Fibroblast of the aortic adventitia (primary cell): ENCODE results near the gene CALU. TPM values are rescaled to one million over a fixed set of nuclear protein-coding genes. Genes with fewer than 3 reads are reported as not detected.

Experiments used
- DNase-seq: peaks from one replicate; pipeline ENCODE4 v3.0.0-alpha.2; 2010; ENCODE audit warnings: low read depth
- H3K4me3 ChIP-seq: 2 replicates; pipeline ENCODE4 v1.5.1; 2011; ENCODE audit warnings: low read depth, mild to moderate bottlenecking, control low read depth, low read length, moderate library complexity
- total RNA-seq: library from RNA; depleted of rRNA; stranded (reverse); fragments of >200 nt; gene quantifications from 2 replicates; pipeline ENCODE4 v1.2.3, GENCODE V29; 2012; ENCODE audit warnings: low replicate concordance
- TF ChIP-seq, protein P1 (sequence below): IDR thresholded peaks from 2 replicates; pipeline ENCODE4 v1.5.1; 2011; ENCODE audit warnings: mild to moderate bottlenecking, low read length, control low read depth, inconsistent platforms; ENCODE audit not compliant: insufficient read depth

The CALU gene
- total RNA-seq, 1 donor, result 624 TPM

DNA sequence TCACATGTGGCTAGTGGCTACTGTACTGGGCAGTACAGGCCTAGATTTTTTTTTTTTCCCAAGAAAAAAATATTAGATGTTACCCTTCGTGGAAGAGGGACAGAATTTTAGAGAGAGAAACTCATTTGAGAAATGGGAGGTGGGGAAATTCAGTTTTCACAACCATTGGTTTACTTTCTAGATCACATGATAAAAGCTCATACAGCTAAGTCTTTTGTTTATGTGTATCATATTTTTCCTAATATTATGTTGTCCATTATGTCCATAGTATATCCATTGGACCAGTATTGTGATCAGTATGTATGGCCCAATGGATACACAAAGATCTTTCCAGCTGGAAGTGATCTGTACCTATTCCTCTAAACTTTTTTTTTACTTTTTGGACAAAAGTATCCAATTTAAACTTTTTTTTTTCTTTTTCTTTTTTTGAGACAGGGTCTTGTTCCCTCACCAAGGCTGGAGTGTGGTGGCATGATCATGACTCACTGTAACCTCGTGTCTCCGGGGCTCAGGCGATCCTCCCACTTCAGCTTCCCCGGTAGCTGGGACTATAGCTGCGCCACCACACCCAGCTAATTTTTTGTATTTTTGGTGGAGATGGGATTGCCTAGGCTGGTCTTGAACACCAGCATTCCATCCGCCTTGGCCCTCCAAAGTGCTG, 4.1 kb downstream of the CALU start:
- H3K4me3 ChIP-seq, result no peak overlapping the region
- TF ChIP-seq, protein P1, sequence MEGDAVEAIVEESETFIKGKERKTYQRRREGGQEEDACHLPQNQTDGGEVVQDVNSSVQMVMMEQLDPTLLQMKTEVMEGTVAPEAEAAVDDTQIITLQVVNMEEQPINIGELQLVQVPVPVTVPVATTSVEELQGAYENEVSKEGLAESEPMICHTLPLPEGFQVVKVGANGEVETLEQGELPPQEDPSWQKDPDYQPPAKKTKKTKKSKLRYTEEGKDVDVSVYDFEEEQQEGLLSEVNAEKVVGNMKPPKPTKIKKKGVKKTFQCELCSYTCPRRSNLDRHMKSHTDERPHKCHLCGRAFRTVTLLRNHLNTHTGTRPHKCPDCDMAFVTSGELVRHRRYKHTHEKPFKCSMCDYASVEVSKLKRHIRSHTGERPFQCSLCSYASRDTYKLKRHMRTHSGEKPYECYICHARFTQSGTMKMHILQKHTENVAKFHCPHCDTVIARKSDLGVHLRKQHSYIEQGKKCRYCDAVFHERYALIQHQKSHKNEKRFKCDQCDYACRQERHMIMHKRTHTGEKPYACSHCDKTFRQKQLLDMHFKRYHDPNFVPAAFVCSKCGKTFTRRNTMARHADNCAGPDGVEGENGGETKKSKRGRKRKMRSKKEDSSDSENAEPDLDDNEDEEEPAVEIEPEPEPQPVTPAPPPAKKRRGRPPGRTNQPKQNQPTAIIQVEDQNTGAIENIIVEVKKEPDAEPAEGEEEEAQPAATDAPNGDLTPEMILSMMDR, result no peak
- peak; percentile 22 for DNase-seq

DNA sequence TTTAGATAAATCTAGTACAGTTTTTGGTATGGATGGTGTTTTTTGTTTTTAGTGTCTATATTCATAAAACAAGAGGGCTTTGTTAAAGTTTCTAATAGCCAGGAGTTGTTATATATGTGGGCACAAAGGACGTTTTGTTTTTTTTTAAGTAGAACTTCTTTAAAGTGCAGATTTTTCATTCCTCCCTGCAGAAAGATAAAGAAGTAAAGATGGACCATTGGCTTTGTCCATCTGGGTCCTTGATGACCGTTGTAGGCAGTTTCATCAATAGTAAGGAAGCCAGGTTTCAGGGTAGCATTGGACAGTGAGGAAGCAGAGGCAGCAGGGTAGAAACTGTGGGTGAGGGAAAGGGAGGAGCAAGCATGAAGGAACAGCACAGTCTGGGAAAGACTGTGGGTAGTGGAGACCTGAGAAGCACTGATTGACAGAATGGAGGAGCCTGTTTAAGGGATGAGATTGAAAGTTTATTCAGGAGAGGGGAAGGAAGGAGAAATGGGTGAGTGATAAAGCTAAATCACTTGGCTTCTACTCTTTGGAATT, 5.3 kb downstream of the CALU start:
- no peak for DNase-seq
- no peak overlapping the region for H3K4me3 ChIP-seq
- TF ChIP-seq, protein P1, result no peak

DNA sequence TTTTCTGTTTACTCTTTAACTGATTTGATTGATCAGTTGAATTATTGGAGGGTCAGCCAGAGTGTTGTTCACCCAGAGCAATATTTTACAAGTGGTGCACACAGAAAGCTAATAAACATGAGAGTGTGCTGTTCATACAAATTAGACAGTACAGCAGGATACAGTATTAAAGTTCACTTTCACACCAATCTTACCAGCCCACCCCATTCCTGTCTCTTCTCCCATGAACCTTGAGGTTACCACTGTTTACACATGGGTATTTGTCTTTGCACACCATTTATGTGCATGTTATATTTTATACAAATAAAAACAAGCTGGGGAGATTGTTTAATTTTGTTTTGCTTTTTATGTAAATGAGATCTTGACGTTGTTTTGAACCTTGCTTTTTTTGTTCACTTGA, 6.5 kb downstream of the CALU start:
- TF ChIP-seq, protein P1, result no peak

DNA sequence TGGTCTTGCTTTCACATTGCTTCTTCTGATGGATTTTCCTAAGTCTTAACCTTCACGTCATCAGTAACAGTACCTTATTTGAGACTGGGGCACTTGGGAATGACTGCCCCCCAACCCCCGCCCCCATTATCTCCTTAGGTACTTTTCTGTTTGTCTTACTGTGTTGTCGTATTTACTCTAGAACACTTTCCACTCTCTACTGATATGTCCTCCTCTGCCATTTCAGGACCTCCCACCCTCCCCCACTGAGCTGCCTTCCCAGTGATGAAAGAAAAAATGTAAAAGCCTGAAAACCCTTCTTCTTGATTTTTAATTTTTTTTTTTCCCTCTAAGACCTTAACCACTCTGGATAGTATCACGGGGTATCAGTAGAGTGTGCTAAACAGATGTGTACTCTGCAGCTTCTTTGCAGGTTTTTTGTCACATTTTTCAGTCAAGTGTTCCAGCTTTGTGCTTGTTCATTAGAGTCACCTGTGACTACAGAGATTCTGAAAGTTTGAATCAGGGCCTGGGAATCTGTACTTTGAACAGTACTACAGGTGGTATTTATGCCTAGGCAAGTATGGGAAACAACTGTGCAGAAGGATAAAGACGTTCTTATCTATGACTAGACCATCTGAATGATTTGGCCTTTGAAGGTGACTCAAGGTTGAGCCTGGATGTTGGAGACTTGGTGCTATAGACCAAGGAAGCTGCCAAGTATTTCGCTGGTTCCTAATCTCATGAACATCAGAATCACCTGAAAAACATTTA, 8.3 kb downstream of the CALU start:
- TF ChIP-seq, protein P1, result no peak
- no peak overlapping the region for H3K4me3 ChIP-seq
- DNase-seq, result no peak

More for the DNA sequence above, 6.5 kb downstream of the CALU start:
- H3K4me3 ChIP-seq, result no peak overlapping the region
- no peak for DNase-seq

DNA sequence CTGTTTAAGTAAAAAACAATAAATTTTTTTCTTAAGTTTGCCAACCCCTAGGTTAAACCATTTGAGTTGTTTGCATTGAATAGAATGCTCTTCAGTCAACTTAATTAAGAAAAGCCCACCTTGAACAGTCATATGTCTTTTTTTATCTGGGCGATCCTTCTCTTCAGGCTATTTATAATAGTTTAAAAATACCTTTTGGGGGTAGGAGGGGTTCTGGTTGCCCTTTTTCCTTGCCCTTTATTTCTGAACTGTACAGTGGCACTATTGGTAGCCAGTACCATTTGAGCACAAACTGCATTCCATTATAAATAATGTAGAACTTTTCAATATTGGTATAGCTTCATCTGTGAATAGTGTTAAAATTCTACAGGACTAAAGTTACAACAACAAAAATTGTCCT, 13.1 kb downstream of the CALU start:
- TF ChIP-seq, protein P1, result no peak
- no peak overlapping the region for H3K4me3 ChIP-seq
- no peak for DNase-seq

DNA sequence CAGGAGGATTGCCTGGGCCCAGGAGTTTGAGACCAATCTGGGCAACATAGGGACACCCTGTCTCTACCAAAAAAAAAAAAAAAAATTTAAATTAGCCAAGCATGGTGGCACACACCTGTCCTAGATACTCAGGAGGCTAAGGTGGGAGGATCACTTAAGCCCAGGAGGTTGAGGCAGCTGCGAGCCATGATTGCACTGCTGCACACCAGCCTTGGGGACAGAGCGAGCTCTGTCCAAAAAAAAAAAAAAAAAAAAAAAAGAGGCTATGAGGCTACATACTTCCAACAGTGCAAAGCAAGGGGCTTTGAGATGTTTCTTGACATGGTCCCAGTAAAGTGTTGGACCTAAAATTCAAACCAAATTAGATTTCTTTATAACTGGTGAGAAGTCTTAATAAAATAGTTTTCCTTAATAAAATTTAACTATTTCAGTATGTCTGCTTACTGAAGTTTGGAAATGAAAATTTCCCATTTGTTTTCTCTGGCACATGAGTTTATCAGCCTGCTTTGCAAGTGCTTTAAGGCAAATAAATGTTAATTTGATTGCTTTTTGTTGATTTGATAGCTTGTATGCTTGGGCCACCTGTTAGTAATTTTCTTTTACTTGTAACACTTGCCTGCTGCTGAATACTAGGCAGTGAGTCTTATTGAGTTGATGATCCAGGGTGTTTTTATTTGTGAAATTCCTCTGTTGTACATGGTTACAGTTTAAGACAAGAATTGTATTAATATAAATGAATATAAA, 16.1 kb downstream of the CALU start:
- DNase-seq, result no peak
- H3K4me3 ChIP-seq, result no peak overlapping the region

More for the DNA sequence above, 16.1 kb downstream of the CALU start:
- TF ChIP-seq, protein P1, result no peak
